MCF 10A (cell line): ENCODE measurements around the gene FUCA2. TPM values are rescaled to one million over a fixed set of nuclear protein-coding genes. Genes with fewer than 3 reads are reported as not detected.
A peak's percentile ranks its signal among the peaks of the same experiment; 100 is the strongest.

Experiments used
- BruUV-seq: library from RNA; stranded (reverse); fragments of 400-500 nt; replicated peaks from 2 replicates; lab custom pipeline; 2021; lab: Mats Ljungman, UMichigan
- CTCF ChIA-PET: fragments of 300-600 bp; sonication (Branson Sonifier 250); formaldehyde crosslinking; extraction: SDS; loops from one replicate; lab custom pipeline; 2021; ENCODE audit warnings: antibody characterized with exemption, inconsistent platforms; lab: Yijun Ruan, JAX
- POLR2A ChIA-PET: fragments of 300-600, 350-650 bp; sonication (Branson Sonifier 250); formaldehyde crosslinking; extraction: SDS; loops from one replicate; lab custom pipeline; 2020; ENCODE audit warnings: antibody characterized with exemption, inconsistent platforms; lab: Yijun Ruan, JAX
- DNase-seq: peaks from one replicate; pipeline ENCODE4 v3.0.0-alpha.2; 2018; ENCODE audit not compliant: unreplicated experiment
- H3K27ac Mint-ChIP-seq: one replicate; pipeline ENCODE4 v1.8.0; 2022; ENCODE audit warnings: mild to moderate bottlenecking, low read depth, mixed read lengths; ENCODE audit not compliant: unreplicated experiment
- H3K27me3 Mint-ChIP-seq: one replicate; pipeline ENCODE4 v1.8.0; 2022; ENCODE audit warnings: mixed read lengths; ENCODE audit not compliant: insufficient read depth, unreplicated experiment
- H3K36me3 Mint-ChIP-seq: one replicate; pipeline ENCODE4 v1.8.0; 2022; ENCODE audit warnings: mild to moderate bottlenecking, moderate library complexity, mixed read lengths; ENCODE audit not compliant: insufficient read depth, unreplicated experiment
- H3K4me1 Mint-ChIP-seq: one replicate; pipeline ENCODE4 v1.8.0; 2022; ENCODE audit warnings: mixed read lengths; ENCODE audit not compliant: insufficient read depth, unreplicated experiment
- H3K4me3 Mint-ChIP-seq: one replicate; pipeline ENCODE4 v1.8.0; 2022; ENCODE audit warnings: mild to moderate bottlenecking, moderate library complexity, mixed read lengths; ENCODE audit not compliant: unreplicated experiment
- H3K9me3 Mint-ChIP-seq: one replicate; pipeline ENCODE4 v1.8.0; 2022; ENCODE audit warnings: mixed read lengths; ENCODE audit not compliant: unreplicated experiment
- CTCF ChIP-seq: fragments of 200-600 bp; IDR thresholded peaks from one replicate; pipeline ENCODE4 v1.8.0; 2022; ENCODE audit warnings: antibody characterized with exemption, mild to moderate bottlenecking; ENCODE audit not compliant: unreplicated experiment
- intact Hi-C: fragments of 100-400 bp; cut with micrococcal nuclease; formaldehyde crosslinking; loops from 2 replicates; pipeline ENCODE4 v1.14.1; 2022
- total RNA-seq: library from RNA; stranded (reverse); gene quantifications from 2 replicates; pipeline ENCODE4 v1.2.3, GENCODE V29; 2022

Gene FUCA2
- total RNA-seq, 1 experiment from 2014 or later: 54.8 TPM

GRCh38 chr6:143556529-143556928 lies 45.0 kb upstream of the FUCA2 start:
- no TSS peak for BruUV-seq
- no peaks in the 10 kb centered on the region for H3K27me3 Mint-ChIP-seq
- DNase-seq: no peak

DNA sequence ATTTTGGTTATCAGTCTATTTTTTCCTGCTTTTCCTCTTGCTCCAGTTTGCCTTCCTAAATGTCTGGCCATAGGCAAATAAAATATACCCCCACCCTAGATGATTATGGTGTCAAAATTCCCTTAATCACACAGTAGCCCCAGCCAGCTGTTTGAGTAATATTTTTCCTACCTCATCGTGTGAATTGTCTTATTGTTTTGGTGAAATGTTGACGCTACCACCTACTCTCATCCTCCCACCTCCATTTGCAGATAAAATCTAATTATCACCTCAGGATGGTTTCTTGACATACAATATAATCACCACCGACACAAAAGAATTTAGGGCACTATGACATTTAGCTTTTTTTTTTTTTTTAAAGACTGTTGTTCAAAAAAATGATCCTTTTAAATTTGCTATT lies 44.1 kb upstream of the FUCA2 start:
- intact Hi-C loops: no loop called here
- ChIA-PET CTCF (interaction anchor here (0.6 to 1.0 kb wide), 3 partner anchors 12 to 153 kb away, joined by 3 read pairs; no protein-coding TSS in a partner anchor), POLR2A (interaction anchor here (0.6 to 1.3 kb wide), 2 partner anchors 13 to 520 kb away, joined by 3 read pairs; no protein-coding TSS in a partner anchor)
- Mint-ChIP-seq H3K27me3 (no peaks in the 10 kb centered on the region), H3K36me3 (no peaks in the 10 kb centered on the region), H3K4me1 (peaks cover 11% of the 10 kb centered on the region), H3K4me3 (no peak overlapping the region), H3K27ac (no peak overlapping the region), H3K9me3 (no peaks in the 10 kb centered on the region)
- TF ChIP-seq CTCF: no peak
- DNase-seq: no peak
- no TSS peak for BruUV-seq

More at GRCh38 chr6:143556529-143556928, 45.0 kb upstream of the FUCA2 start:
- Mint-ChIP-seq H3K27ac (no peak overlapping the region), H3K4me1 (peaks cover 11% of the 10 kb centered on the region), H3K36me3 (no peaks in the 10 kb centered on the region), H3K9me3 (no peaks in the 10 kb centered on the region), H3K4me3 (no peak overlapping the region)
- ChIA-PET POLR2A (no interaction called here), CTCF (interaction anchor here (1.0 kb wide), 1 partner anchor 19 kb away, joined by 3 read pairs; no protein-coding TSS in a partner anchor)
- no peak for TF ChIP-seq CTCF
- intact Hi-C loops: no loop called here

DNA sequence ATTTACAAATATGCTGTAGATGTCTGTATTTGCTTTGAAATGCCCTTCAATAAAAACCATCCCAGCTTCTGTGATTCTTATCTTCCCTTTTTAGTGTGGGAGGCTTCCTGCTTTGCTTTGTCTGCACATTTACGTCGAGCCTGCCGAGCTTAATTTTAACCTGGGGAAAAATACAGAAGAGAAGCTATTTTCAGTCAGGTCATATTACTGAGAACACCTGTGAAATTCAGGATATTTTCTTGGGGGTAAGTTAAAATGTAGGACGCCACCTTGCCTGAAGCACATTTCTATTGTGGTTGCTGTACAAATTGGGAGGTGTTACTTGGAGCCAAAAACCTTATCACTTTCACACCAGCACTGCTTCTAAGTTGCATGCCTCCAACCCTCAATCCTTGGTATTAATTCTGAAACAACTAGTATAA lies 43.6 kb upstream of the FUCA2 start:
- no peak for TF ChIP-seq CTCF
- Mint-ChIP-seq H3K4me3 (peak overlapping the region; percentile 46), H3K4me1 (peaks cover 11% of the 10 kb centered on the region), H3K36me3 (no peaks in the 10 kb centered on the region), H3K27ac (peak overlapping the region; percentile 8), H3K9me3 (no peaks in the 10 kb centered on the region), H3K27me3 (no peaks in the 10 kb centered on the region)
- no TSS peak for BruUV-seq
- intact Hi-C loops: no loop called here
- POLR2A ChIA-PET: interaction anchor here (0.6 to 1.3 kb wide), 3 partner anchors 12 to 712 kb away, joined by 3 read pairs; no protein-coding TSS in a partner anchor
- no peak for DNase-seq
- CTCF ChIA-PET: interaction anchor here (0.6 to 0.7 kb wide), 3 partner anchors 13 to 388 kb away, joined by 3 to 4 read pairs (median 3); no protein-coding TSS in a partner anchor

GRCh38 chr6:143553337-143553736 lies 41.8 kb upstream of the FUCA2 start:
- Mint-ChIP-seq H3K27ac (no peak overlapping the region), H3K36me3 (no peaks in the 10 kb centered on the region), H3K4me1 (peaks cover 11% of the 10 kb centered on the region), H3K27me3 (no peaks in the 10 kb centered on the region), H3K9me3 (no peaks in the 10 kb centered on the region), H3K4me3 (no peak overlapping the region)
- intact Hi-C loops: no loop called here
- POLR2A ChIA-PET: no interaction called here
- no TSS peak for BruUV-seq
- no peak for TF ChIP-seq CTCF
- DNase-seq: no peak
- CTCF ChIA-PET: interaction anchor here (0.6 to 0.7 kb wide), 2 partner anchors 25 to 36 kb away, joined by 3 to 5 read pairs; no protein-coding TSS in a partner anchor
